Activated CD4-positive, CD25-positive, alpha-beta regulatory T cell treated with anti-CD3 and anti-CD28 coated beads, Interleukin-2, amount 50 U/mL, for 16 hours (primary cell): ENCODE data around the gene TADA2A.
"Not testable (repeated sequence)": the region's sequence is repeated elsewhere in the genome, so short reads cannot be mapped to it uniquely, and the experiment has no call there.

Experiments used
- DNase-seq: peaks from one replicate; pipeline ENCODE4 v3.0.0-alpha.2; 2020; ENCODE audit warnings: low read depth, low spot score

TADA2A gene

GRCh38 chr17:37399265-37399803, 7.4 kb upstream of the TADA2A start:
- DNase-seq, result no peak

GRCh38 chr17:37400505-37400904, 6.2 kb upstream of the TADA2A start:
- no peak for DNase-seq

GRCh38 chr17:37405522-37405921, 1.2 kb upstream of the TADA2A start:
- DNase-seq, result not testable (repeated sequence)

- DNase-seq, result no peak
These were observed 591 bp upstream of the TADA2A start for GRCh38 chr17:37405955-37406634.

- DNase-seq, result not testable (repeated sequence)
These were observed 1.4 kb downstream of the TADA2A start for GRCh38 chr17:37408145-37408479.

GRCh38 chr17:37410357-37410756, 3.7 kb downstream of the TADA2A start:
- no peak for DNase-seq

- DNase-seq, result no peak
These were observed 7.3 kb downstream of the TADA2A start for GRCh38 chr17:37413875-37414519.

- DNase-seq, result no peak
These were observed 11.2 kb downstream of the TADA2A start for GRCh38 chr17:37417852-37418251.

GRCh38 chr17:37422971-37423625, 16.4 kb downstream of the TADA2A start:
- DNase-seq, result no peak

- DNase-seq, result no peak
These were observed 18.6 kb downstream of the TADA2A start for GRCh38 chr17:37425268-37425667.

- no peak for DNase-seq
These were observed 22.4 kb downstream of the TADA2A start for GRCh38 chr17:37429039-37429438.

- no peak for DNase-seq
These were observed 22.8 kb downstream of the TADA2A start for GRCh38 chr17:37429453-37429852.

GRCh38 chr17:37430051-37430627, 23.5 kb downstream of the TADA2A start:
- DNase-seq, result no peak

GRCh38 chr17:37432671-37433070, 26.0 kb downstream of the TADA2A start:
- DNase-seq, result no peak

- no peak for DNase-seq
These were observed 31.5 kb downstream of the TADA2A start for GRCh38 chr17:37438141-37438540.

GRCh38 chr17:37440424-37440823, 33.7 kb downstream of the TADA2A start:
- DNase-seq, result no peak

- DNase-seq, result not testable (repeated sequence)
These were observed 34.8 kb downstream of the TADA2A start for GRCh38 chr17:37441369-37442014.

GRCh38 chr17:37446027-37446426, 39.3 kb downstream of the TADA2A start:
- DNase-seq, result no peak

GRCh38 chr17:37447641-37448040, 41.0 kb downstream of the TADA2A start:
- no peak for DNase-seq

GRCh38 chr17:37450112-37450511, 43.4 kb downstream of the TADA2A start:
- no peak for DNase-seq

- not testable (repeated sequence) for DNase-seq
These were observed 51.1 kb downstream of the TADA2A start for GRCh38 chr17:37457801-37458200.

- DNase-seq, result no peak
These were observed 52.1 kb downstream of the TADA2A start for GRCh38 chr17:37458805-37459204.
